Fibroblast of pulmonary artery (primary cell): ENCODE data around the gene TMIGD3.

Experiments used
- DNase-seq: peaks from one replicate; pipeline ENCODE4 v3.0.0-alpha.2; 2010; ENCODE audit warnings: low read depth
- H3K4me3 ChIP-seq: replicated peaks from 2 replicates; pipeline ENCODE4 v1.5.1; 2011; ENCODE audit warnings: low read depth, mild to moderate bottlenecking, control low read depth, low read length, moderate library complexity
- CTCF ChIP-seq: IDR thresholded peaks from 2 replicates; pipeline ENCODE4 v1.5.1; 2011; ENCODE audit warnings: mild to moderate bottlenecking, control low read depth, low read length, inconsistent platforms; ENCODE audit errors: missing control alignments

Gene TMIGD3

DNA sequence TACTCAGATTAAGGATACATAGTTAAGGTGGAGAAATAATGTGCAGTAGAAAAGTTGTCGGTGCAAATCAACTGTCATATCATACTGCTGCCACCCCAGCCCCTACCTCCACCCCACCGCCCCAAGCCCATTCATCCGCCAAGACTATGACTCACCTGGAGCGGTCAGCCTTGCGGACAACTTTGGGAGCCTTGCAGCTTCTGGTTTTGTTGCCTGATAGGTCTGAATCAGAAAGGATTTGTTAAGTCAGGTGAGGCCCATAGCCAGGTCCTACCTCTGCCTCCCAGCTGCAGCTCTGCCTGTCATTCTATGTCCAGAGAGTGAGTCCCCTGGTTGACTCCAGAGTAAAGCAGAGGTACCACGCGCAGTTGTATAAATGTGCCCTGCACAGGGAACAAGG is 17.0 kb downstream of the TMIGD3 start:
- no peak for DNase-seq
- H3K4me3 ChIP-seq: no peak overlapping the region
- TF ChIP-seq CTCF: no peak

DNA sequence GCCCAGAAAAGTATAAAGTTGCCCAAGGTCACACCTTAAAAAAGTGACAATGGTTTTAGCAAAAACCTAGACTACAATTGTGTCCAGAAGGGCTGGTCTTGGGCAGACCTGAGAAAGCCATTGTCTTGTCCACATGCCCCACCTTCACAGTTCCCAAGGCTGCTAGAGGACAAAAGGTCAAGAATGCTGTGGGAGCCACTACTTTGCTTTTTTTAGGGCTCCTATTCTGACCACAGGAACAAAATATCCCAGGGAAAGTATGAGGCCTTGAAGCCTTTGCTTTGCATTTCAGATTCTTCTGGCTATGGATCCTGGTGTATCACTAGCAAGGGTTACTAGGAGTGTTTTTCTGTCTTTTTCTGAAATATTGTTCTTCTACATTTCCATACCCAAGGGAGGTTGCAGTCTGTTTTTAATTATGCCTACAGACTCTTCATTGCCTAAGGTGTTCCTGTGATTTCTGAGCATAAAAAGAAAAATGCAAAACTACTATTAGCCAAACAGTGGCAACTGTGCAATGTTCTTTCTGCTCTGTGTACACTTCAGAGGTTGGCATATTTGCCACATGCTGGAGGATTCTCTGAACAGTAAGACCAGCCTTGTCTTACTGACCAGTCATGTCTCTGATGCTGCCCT is 18.9 kb downstream of the TMIGD3 start:
- DNase-seq: no peak
- no peak overlapping the region for H3K4me3 ChIP-seq
- TF ChIP-seq CTCF: no peak

DNA sequence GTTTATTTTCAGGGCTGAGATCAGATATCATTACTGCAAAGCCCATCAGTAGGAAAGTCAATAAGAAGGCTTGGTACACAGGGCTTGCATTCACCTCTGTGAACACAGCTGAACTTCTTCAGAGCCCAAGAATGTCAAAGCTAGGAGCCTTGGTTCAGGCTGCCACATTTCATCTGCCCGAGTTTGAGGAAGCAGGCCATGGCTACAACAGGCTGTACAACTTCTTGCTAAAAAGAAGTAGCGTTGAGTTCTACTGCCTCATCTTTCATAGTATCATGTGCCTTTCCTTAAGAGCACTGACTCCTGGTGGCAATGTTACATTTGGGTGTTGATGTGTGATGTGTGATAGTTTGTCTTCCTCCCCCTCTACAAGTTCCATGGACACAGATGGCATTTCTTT is 19.6 kb downstream of the TMIGD3 start:
- no peak for TF ChIP-seq CTCF
- no peak overlapping the region for H3K4me3 ChIP-seq
- DNase-seq: no peak

DNA sequence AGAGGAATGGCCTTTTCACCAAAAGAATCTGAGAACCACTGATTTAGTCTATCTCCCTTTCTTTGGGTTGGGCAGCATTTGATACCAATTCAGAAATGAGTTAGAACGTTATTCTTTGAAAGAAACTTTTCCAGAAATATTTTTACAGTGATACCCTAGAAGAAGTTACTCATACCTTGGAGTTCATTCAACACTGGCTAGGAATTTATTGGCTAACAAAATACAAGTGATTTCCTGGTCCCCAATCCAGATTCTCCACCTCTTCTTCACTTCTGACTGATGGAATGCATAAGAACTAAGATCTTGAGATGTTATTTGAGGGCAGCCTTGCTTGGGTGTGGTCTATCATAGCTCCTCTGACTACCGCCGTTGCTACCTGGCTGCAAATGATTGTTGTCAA is 20.3 kb downstream of the TMIGD3 start:
- TF ChIP-seq CTCF: no peak
- peak; percentile 15 for DNase-seq
- H3K4me3 ChIP-seq: no peak overlapping the region

GRCh38 chr1:111481387-111482221 is 21.8 kb downstream of the TMIGD3 start:
- H3K4me3 ChIP-seq: no peak overlapping the region
- TF ChIP-seq CTCF: peak; percentile 84
- peak; percentile 82 for DNase-seq

DNA sequence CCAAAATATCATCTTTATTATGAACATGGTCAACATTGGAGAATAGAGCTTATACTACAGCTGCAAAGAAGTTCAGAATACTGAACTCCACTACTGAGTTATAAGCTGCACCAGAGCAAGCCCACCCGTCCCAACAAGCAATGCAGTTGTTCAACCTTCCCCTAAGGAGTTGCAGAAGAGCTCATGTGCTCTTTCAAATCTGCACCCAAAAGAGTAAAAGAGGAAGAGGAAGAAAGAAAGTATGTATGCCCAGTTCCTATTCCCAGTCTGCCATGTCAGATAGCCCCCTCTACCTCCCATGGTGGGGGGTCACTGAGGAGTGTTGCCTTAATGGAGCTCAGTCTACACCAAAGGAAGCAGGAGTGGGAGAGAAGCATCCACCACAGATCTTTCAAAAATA is 22.8 kb downstream of the TMIGD3 start:
- no peak for DNase-seq
- no peak for TF ChIP-seq CTCF
- no peak overlapping the region for H3K4me3 ChIP-seq

DNA sequence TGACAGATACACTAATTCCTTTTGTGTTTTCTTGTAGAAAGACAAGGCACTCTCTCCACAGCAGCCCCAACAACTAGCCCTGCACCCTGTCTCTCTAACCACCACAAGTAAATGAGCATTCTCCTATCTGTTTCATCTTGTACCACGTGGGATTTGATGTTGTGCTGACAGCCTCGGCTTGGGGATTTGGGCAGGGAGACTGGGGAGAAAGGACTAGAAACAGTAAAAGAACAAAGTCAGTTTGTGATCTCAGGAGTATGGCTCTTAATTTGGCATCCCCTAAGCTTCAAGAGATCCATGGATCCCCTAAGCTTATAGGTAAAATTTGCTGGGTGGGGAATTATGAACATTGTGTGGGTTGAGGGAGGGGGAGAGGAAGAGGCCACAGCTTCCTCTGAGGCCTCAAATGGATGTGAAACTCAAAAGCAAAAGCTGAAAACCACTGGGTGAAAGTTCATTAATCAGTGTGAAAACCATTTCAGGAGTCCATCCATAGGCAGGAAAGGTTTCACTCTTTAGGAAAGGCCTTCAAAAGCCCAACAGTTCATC is 26.6 kb downstream of the TMIGD3 start:
- no peak overlapping the region for H3K4me3 ChIP-seq
- DNase-seq: no peak

More for the DNA sequence above, 26.6 kb downstream of the TMIGD3 start:
- no peak for TF ChIP-seq CTCF
